Mononuclear cell (primary cell): Measurements from ENCODE around the gene GAL. TPM values are rescaled to one million over a fixed set of nuclear protein-coding genes. Genes with fewer than 3 reads are reported as not detected.

Experiments
- H3K27me3 ChIP-seq: 2 replicates; pipeline ENCODE4 v1.6.0; 2011; ENCODE audit warnings: low read length, control low read depth; ENCODE audit not compliant: insufficient read depth
- H3K4me1 ChIP-seq: 2 replicates; pipeline ENCODE4 v1.5.1; 2011; ENCODE audit warnings: mild to moderate bottlenecking, low read length, control low read depth; ENCODE audit not compliant: insufficient read depth
- H3K4me3 ChIP-seq: 2 replicates; pipeline ENCODE4 v1.5.1; 2011; ENCODE audit warnings: mild to moderate bottlenecking, low read length, moderate library complexity
- H3K9me3 ChIP-seq: 2 replicates; pipeline ENCODE4 v1.5.1; 2011; ENCODE audit warnings: low read depth, mild to moderate bottlenecking, control low read depth, low read length
- total RNA-seq: library from RNA; depleted of rRNA; stranded (reverse); fragments of >200 nt; gene quantifications from one replicate; pipeline ENCODE4 v1.2.3, GENCODE V29; 2012

Gene GAL
- total RNA-seq, 1 donor: not detected

GRCh38 chr11:68653486-68654430, 30.6 kb upstream of the GAL start:
- H3K4me3 ChIP-seq: no peak overlapping the region
- H3K27me3 ChIP-seq: no peaks in the 10 kb centered on the region
- H3K4me1 ChIP-seq: no peaks in the 10 kb centered on the region
- H3K9me3 ChIP-seq: no peaks in the 10 kb centered on the region

- no peaks in the 10 kb centered on the region for H3K4me1 ChIP-seq
- H3K27me3 ChIP-seq: no peaks in the 10 kb centered on the region
- H3K4me3 ChIP-seq: no peak overlapping the region
- no peaks in the 10 kb centered on the region for H3K9me3 ChIP-seq
Measured at GRCh38 chr11:68654978-68655377, 29.4 kb upstream of the GAL start.

- no peaks in the 10 kb centered on the region for H3K27me3 ChIP-seq
- H3K9me3 ChIP-seq: no peaks in the 10 kb centered on the region
- H3K4me1 ChIP-seq: no peaks in the 10 kb centered on the region
- H3K4me3 ChIP-seq: no peak overlapping the region
Measured at GRCh38 chr11:68655406-68655805, 28.9 kb upstream of the GAL start.

GRCh38 chr11:68655806-68656205, 28.5 kb upstream of the GAL start:
- Histone ChIP-seq H3K9me3 (no peaks in the 10 kb centered on the region), H3K4me3 (no peak overlapping the region), H3K4me1 (no peaks in the 10 kb centered on the region), H3K27me3 (no peaks in the 10 kb centered on the region)

GRCh38 chr11:68657021-68657780, 27.1 kb upstream of the GAL start:
- no peak overlapping the region for H3K4me3 ChIP-seq
- no peaks in the 10 kb centered on the region for H3K9me3 ChIP-seq

GRCh38 chr11:68658097-68658496, 26.2 kb upstream of the GAL start:
- H3K4me3 ChIP-seq: no peak overlapping the region
- no peaks in the 10 kb centered on the region for H3K9me3 ChIP-seq
- H3K27me3 ChIP-seq: no peaks in the 10 kb centered on the region
- no peaks in the 10 kb centered on the region for H3K4me1 ChIP-seq

More at GRCh38 chr11:68657021-68657780, 27.1 kb upstream of the GAL start:
- Histone ChIP-seq H3K4me1 (no peaks in the 10 kb centered on the region), H3K27me3 (no peaks in the 10 kb centered on the region)

GRCh38 chr11:68658661-68659060, 25.7 kb upstream of the GAL start:
- H3K9me3 ChIP-seq: no peaks in the 10 kb centered on the region
- no peaks in the 10 kb centered on the region for H3K27me3 ChIP-seq
- no peaks in the 10 kb centered on the region for H3K4me1 ChIP-seq
- H3K4me3 ChIP-seq: no peak overlapping the region

- no peak overlapping the region for H3K4me3 ChIP-seq
- no peaks in the 10 kb centered on the region for H3K4me1 ChIP-seq
- no peaks in the 10 kb centered on the region for H3K9me3 ChIP-seq
- no peaks in the 10 kb centered on the region for H3K27me3 ChIP-seq
Measured at GRCh38 chr11:68659158-68659921, 25.0 kb upstream of the GAL start.

GRCh38 chr11:68660066-68660810, 24.1 kb upstream of the GAL start:
- no peaks in the 10 kb centered on the region for H3K4me1 ChIP-seq
- H3K27me3 ChIP-seq: no peaks in the 10 kb centered on the region
- no peak overlapping the region for H3K4me3 ChIP-seq
- H3K9me3 ChIP-seq: no peaks in the 10 kb centered on the region

- H3K4me3 ChIP-seq: no peak overlapping the region
- H3K9me3 ChIP-seq: no peaks in the 10 kb centered on the region
- no peaks in the 10 kb centered on the region for H3K4me1 ChIP-seq
- no peaks in the 10 kb centered on the region for H3K27me3 ChIP-seq
Measured at GRCh38 chr11:68661014-68661413, 23.3 kb upstream of the GAL start.

- Histone ChIP-seq H3K27me3 (no peaks in the 10 kb centered on the region), H3K9me3 (no peaks in the 10 kb centered on the region), H3K4me3 (no peak overlapping the region), H3K4me1 (no peaks in the 10 kb centered on the region)
Measured at GRCh38 chr11:68661697-68662603, 22.4 kb upstream of the GAL start.

GRCh38 chr11:68663482-68664010, 20.8 kb upstream of the GAL start:
- H3K4me3 ChIP-seq: no peak overlapping the region
- H3K4me1 ChIP-seq: no peaks in the 10 kb centered on the region
- no peaks in the 10 kb centered on the region for H3K27me3 ChIP-seq
- no peaks in the 10 kb centered on the region for H3K9me3 ChIP-seq

- no peaks in the 10 kb centered on the region for H3K4me1 ChIP-seq
- H3K9me3 ChIP-seq: no peaks in the 10 kb centered on the region
- H3K4me3 ChIP-seq: no peak overlapping the region
- no peaks in the 10 kb centered on the region for H3K27me3 ChIP-seq
Measured at GRCh38 chr11:68664141-68664540, 20.2 kb upstream of the GAL start.
